Measurements from ENCODE around the gene ASB1.

Gene ASB1

GRCh38 chr2:238498691-238499295 is 72.1 kb downstream of the ASB1 start:
- H3K27ac ChIP-seq: no peak overlapping the region
- TF ChIP-seq, protein P1, sequence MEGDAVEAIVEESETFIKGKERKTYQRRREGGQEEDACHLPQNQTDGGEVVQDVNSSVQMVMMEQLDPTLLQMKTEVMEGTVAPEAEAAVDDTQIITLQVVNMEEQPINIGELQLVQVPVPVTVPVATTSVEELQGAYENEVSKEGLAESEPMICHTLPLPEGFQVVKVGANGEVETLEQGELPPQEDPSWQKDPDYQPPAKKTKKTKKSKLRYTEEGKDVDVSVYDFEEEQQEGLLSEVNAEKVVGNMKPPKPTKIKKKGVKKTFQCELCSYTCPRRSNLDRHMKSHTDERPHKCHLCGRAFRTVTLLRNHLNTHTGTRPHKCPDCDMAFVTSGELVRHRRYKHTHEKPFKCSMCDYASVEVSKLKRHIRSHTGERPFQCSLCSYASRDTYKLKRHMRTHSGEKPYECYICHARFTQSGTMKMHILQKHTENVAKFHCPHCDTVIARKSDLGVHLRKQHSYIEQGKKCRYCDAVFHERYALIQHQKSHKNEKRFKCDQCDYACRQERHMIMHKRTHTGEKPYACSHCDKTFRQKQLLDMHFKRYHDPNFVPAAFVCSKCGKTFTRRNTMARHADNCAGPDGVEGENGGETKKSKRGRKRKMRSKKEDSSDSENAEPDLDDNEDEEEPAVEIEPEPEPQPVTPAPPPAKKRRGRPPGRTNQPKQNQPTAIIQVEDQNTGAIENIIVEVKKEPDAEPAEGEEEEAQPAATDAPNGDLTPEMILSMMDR (IDR thresholded peaks at IDR 0.05): no peak
- TF ChIP-seq ZFX (IDR thresholded peaks at IDR 0.05; ENCODE audit: borderline replicate concordance): no peak

GRCh38 chr2:238499731-238500580 is 73.2 kb downstream of the ASB1 start:
- TF ChIP-seq ZFX (IDR thresholded peaks at IDR 0.05; ENCODE audit: borderline replicate concordance): no peak
- TF ChIP-seq, protein P1 (IDR thresholded peaks at IDR 0.05): no peak
- no peak overlapping the region for H3K27ac ChIP-seq

DNA sequence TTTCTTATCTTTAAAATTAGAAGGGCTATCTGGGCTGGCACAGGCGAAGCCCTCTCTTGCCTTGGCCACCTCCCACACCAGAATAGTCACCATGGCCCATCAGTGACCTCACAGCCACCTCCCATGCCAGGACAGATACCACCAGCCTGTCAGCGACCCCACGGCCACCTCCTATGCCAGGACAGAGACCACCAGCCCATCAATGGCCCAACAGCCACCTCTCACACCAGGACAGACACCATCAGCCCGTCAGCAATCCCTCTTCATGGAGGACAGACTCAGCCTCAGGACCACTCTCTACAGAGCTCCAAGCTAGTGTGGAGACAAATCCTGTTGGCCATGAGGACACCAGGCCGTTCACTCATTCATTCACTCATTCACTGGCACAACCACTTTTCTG is 74.6 kb downstream of the ASB1 start:
- no peak overlapping the region for H3K27ac ChIP-seq
- TF ChIP-seq, protein P1 (IDR thresholded peaks at IDR 0.05): no peak
- no peak for TF ChIP-seq ZFX (IDR thresholded peaks at IDR 0.05; ENCODE audit: borderline replicate concordance)
